ENCODE results near the gene GPR150. TPM values are rescaled to one million over a fixed set of nuclear protein-coding genes. Genes with fewer than 3 reads are reported as not detected.

GPR150 gene
- total and polyA plus RNA-seq, 2 of the 13 experiments (the other 11 are each of a cell fraction or from before 2014, with no cell fraction given) = 0.03 TPM; not detected in 1

- TF ChIP-seq ZBTB44 (CRISPR knock-in tag; IDR thresholded peaks at IDR 0.05) (no peak), ZBTB14 (CRISPR knock-in tag; IDR thresholded peaks at IDR 0.05) (no peak), ZNF687 (CRISPR knock-in tag; IDR thresholded peaks at IDR 0.05) (no peak), IKZF1 (IDR thresholded peaks at IDR 0.05) (no peak), XRCC5 (optimal IDR thresholded peaks at IDR 0.05; ENCODE audit: low read length) (no peak), MLLT10 (CRISPR knock-in tag; IDR thresholded peaks at IDR 0.05) (no peak), HDAC2 (CRISPR knock-in tag; IDR thresholded peaks at IDR 0.05) (no peak)
These were observed 48.8 kb downstream of the GPR150 start (continued) for GRCh38 chr5:95668728-95669127.
